GM12865 (cell line): ENCODE results near the gene CKS1B.
A peak's percentile ranks its signal among the peaks of the same experiment; 100 is the strongest.

Source experiments
- DNase-seq: peaks from one replicate; pipeline ENCODE4 v3.0.0; 2010; ENCODE audit warnings: low read depth
- H3K4me3 ChIP-seq: 2 replicates; pipeline ENCODE4 v1.5.1; 2011; ENCODE audit warnings: mild to moderate bottlenecking, low read depth, low read length, control low read depth
- CTCF ChIP-seq: IDR thresholded peaks from 2 replicates; pipeline ENCODE4 v1.5.1; 2011; ENCODE audit warnings: low read length, control low read depth, low read depth, inconsistent platforms; ENCODE audit not compliant: insufficient read depth; ENCODE audit errors: missing control alignments

Gene CKS1B

GRCh38 chr1:155000411-155000725 is 25.9 kb downstream of the CKS1B start:
- TF ChIP-seq CTCF = no peak
- H3K4me3 ChIP-seq = peak overlapping the region; percentile 84
- peak; percentile 44 for DNase-seq

- peak; percentile 95 for DNase-seq
- peak overlapping the region; percentile 84 for H3K4me3 ChIP-seq
- TF ChIP-seq CTCF = peak; percentile 1
Observed at GRCh38 chr1:155000726-155001424, 26.4 kb downstream of the CKS1B start.

DNA sequence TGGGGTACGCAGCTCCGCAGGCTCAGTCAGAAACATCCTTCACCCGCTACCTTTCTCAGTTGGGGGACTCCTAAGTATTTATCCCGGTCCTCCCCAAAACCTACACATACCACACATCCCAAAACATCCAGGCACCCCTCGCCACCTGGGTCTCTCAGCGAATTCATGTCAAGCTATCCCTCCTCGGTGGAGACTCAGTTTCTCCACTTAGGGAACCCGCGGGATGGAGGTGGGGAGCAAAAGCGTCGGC is 26.9 kb downstream of the CKS1B start:
- peak overlapping the region; percentile 84 for H3K4me3 ChIP-seq
- no peak for TF ChIP-seq CTCF
- no peak for DNase-seq

DNA sequence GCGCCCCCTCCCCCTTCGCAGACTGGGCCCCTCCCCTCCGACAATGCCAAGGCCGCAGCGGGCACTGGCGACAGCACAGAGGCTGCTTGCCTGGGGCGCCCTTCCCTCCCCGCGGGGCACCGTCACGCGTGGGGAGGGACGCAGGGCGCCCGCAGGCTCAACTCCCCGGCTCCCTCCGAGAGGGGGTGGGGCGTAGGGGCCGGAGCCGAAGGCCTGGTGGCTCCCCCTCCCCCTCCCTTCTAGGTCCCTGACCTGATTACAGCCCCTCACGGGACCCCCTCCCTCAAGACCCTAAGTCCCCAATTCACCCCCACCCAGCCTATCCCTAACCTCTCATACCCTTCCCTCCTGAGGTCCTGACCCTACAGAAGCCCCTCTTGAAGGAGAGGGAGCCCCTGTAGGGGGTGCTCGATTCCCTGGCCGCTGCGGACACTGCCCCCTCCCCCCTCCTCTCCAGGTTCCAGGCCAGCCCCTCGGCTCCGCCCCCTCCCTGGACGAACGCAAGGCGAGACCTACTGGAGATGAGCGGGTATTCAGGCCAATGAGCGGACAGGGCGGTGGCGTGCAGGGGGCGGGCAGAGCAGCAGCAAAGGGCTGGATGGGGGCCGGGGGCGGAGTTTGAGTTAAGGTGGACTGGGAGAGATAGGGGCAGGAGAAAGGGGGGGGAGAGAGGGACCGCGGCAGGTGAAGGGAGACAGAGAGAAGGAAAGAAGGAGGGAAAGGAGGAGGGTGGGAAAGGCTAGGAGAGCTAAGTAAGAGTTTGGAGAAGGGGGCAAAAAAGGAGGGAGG is 27.4 kb downstream of the CKS1B start:
- peak; percentile 99 for DNase-seq
- peak overlapping the region; percentile 84 for H3K4me3 ChIP-seq
- TF ChIP-seq CTCF = peak; percentile 47

DNA sequence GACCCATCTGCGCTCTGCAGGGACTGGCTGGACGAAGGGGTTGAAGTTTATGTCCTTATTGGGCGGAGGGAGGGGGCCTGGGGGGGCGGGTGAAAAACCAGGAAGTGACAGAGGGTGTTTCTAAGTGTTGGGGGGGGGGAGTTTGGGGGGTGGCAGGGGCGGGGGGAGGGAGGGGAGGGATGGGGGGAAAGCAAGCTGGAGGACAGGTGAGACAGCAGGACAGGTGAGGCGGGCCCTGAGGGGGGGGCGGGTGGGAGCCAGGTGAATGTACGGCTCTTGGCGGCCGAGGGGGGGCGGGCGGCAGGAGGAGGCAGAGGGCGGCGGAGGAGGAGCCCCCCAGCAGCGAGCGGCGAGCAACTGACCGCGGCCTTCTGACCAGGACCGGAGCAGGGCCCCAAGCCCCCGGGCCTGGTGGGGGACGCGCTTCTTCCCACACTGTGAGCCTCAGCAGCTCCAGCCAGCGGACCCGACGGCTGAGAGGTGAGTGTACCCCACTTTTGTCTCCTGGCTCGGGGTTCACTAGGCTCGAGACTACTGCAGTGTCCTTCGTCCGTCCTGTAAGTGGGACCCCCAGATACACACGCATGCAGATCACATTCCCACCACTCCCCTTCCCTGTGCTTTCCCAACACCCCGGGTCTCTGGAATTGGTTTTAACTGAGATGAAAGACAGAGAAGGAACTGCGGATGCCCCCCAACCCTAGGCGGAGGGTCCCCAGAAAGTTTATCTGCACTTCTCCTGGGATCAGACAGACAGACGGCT is 28.2 kb downstream of the CKS1B start, which contains the start of gene ZBTB7B:
ZBTB7B (plus strand) TSS at position 339 of the 763 bp plus-strand sequence. CDS start 11,859 bp downstream, outside the sequence.
- no peak for TF ChIP-seq CTCF
- peak within 1 kb of the TSS; percentile 84 for H3K4me3 ChIP-seq
- peak; percentile 48 for DNase-seq

DNA sequence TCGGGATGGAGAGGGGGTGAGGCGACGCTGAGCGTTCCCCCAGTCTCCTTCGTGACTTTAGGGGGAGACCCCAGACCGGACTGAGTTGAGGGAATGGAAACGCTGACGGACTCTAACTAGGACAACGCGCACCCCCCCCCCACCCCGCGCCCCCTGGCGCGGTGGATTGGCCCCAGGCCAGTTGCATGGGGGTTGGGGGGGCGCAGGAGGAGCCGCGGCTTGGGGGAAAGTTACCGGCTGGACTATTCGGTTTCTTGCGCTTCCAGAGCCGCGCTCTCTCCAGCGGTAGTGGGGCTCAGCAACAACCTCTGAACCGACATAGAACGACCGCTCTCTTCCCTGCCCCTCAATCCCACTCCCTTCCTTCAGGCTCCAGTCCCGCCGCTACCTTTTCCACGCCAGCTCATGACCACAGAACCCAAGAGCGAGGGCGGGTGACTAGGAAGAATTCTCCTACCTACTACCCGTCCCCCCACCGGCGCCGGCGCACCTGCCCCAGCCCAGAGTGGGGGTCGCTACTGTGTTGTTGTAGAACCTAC is 28.8 kb downstream of the CKS1B start:
- no peak for DNase-seq
- TF ChIP-seq CTCF = no peak
- H3K4me3 ChIP-seq = peak overlapping the region; percentile 72
